Activated CD4-positive, alpha-beta T cell treated with anti-CD3 and anti-CD28 coated beads, Interleukin-2, amount 10 ng/mL, durations not matched to agents 24 days and 14 days (primary cell): ENCODE data around the gene NSMCE1. TPM values are rescaled to one million over a fixed set of nuclear protein-coding genes. Genes with fewer than 3 reads are reported as not detected.
A peak's percentile ranks its signal among the peaks of the same experiment; 100 is the strongest.

Experiments used
- DNase-seq: peaks from one replicate; pipeline ENCODE4 v3.0.0; 2022
- H3K27ac Mint-ChIP-seq: one replicate; pipeline ENCODE4 v1.8.0; 2022; ENCODE audit warnings: mild to moderate bottlenecking, mixed read lengths
- H3K27me3 Mint-ChIP-seq: one replicate; pipeline ENCODE4 v1.8.0; 2022; ENCODE audit warnings: mixed read lengths
- H3K36me3 Mint-ChIP-seq: one replicate; pipeline ENCODE4 v1.8.0; 2022; ENCODE audit warnings: low read depth, mild to moderate bottlenecking, mixed read lengths
- H3K4me1 Mint-ChIP-seq: one replicate; pipeline ENCODE4 v1.8.0; 2021; ENCODE audit warnings: mixed read lengths
- H3K4me3 Mint-ChIP-seq: one replicate; pipeline ENCODE4 v1.8.0; 2022; ENCODE audit warnings: mild to moderate bottlenecking, moderate library complexity, mixed read lengths
- H3K9me3 Mint-ChIP-seq: one replicate; pipeline ENCODE4 v1.8.0; 2021; ENCODE audit warnings: mixed read lengths
- intact Hi-C: fragments of 100-400 bp; cut with micrococcal nuclease; formaldehyde crosslinking; loops from one replicate; pipeline ENCODE4 v1.15.1; 2023
- total RNA-seq: library from RNA; stranded (reverse); gene quantifications from 2 replicates; pipeline ENCODE4 v1.2.3, GENCODE V29; 2022

Gene NSMCE1
- total RNA-seq, 1 donor from 2014 or later = 149 TPM

DNA sequence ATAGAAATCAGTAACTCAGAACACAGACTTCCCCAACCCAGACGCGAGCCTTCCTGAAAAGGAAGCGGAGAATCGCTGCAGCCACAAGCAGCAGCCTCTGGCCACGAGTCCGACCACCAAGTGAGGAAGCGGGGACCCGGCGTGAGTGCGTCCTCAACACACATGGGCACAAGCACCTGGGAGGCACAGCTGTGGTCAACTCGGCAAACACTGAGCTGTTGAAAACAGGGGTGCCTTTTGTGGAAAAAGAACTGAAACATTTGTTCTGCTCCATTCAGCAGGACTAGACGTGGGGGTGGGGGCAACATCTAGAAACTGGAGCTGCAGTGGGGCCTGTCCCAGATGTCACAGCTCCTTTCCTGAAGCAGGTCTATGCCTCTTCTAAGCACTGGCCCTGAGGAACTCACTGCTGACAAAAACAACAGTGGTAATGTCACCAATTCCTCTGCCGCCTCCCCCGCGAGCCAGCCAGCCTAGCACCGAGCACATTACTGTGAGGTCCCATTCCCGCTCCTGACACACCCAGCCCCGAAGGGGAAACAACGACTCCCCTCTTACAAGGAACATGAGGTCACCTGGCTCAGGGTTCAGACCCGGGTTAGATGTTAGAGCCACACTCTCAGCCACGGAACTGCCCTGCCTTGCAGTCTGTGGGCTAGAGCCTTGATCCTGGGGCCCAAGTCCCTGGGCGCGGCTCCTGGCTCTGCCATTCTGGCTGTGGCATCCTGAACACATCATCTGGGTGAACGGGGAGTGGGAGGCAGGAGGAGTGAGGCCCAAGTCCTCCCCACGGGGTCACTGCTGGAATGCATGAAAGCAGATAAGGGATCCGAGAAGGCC is 36.3 kb downstream of the NSMCE1 start:
- peaks cover 48% of the 10 kb centered on the region for H3K36me3 Mint-ChIP-seq
- peaks cover 70% of the 10 kb centered on the region for H3K4me1 Mint-ChIP-seq
- H3K27ac Mint-ChIP-seq = peak overlapping the region; percentile 100
- H3K9me3 Mint-ChIP-seq = no peaks in the 10 kb centered on the region
- DNase-seq = peak; percentile 78
- H3K4me3 Mint-ChIP-seq = peak overlapping the region; percentile 77
- intact Hi-C loops = loop anchor here (10.0 kb wide), 1 partner anchor 637 kb away; no protein-coding TSS in a partner anchor
- no peaks in the 10 kb centered on the region for H3K27me3 Mint-ChIP-seq

- no peak for DNase-seq
- no peaks in the 10 kb centered on the region for H3K9me3 Mint-ChIP-seq
- H3K4me1 Mint-ChIP-seq = peaks cover 65% of the 10 kb centered on the region
- no peaks in the 10 kb centered on the region for H3K27me3 Mint-ChIP-seq
- peak overlapping the region; percentile 77 for H3K4me3 Mint-ChIP-seq
- peak overlapping the region; percentile 100 for H3K27ac Mint-ChIP-seq
- H3K36me3 Mint-ChIP-seq = peaks cover 52% of the 10 kb centered on the region
- intact Hi-C loops = loop anchor here (10.0 kb wide), 1 partner anchor 637 kb away; no protein-coding TSS in a partner anchor
Observed at GRCh38 chr16:27231692-27232060, 36.9 kb downstream of the NSMCE1 start.

DNA sequence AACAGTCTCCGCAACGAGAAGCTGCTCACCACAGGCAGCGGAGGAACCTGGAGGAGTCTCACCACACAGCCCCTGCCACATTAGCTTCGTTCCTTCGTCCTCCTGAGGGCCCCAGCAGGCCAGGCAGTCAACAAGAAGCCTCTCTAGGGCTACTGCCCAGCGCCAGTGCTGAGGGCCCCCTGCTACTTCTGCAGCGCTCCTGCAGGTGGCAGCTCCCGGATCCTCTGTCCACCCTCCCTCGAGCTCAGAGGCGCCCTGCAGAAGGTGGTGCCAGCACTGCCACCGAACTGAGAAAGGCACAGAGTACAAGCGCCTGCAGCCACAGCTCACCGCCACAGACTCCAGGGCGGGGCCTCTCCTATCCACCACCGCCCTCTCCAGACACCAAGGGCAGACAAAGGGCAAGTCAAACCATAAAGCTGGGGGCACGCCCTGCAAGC is 38.0 kb downstream of the NSMCE1 start:
- Mint-ChIP-seq H3K4me3 (peak overlapping the region; percentile 77), H3K9me3 (no peaks in the 10 kb centered on the region), H3K27me3 (no peaks in the 10 kb centered on the region), H3K27ac (peak overlapping the region; percentile 100), H3K4me1 (peaks cover 62% of the 10 kb centered on the region), H3K36me3 (peaks cover 59% of the 10 kb centered on the region)
- peak; percentile 90 for DNase-seq
- intact Hi-C loops = loop anchor here (10.0 kb wide), 1 partner anchor 636 kb away; no protein-coding TSS in a partner anchor

GRCh38 chr16:27229891-27230470 is 38.6 kb downstream of the NSMCE1 start:
- Mint-ChIP-seq H3K9me3 (no peaks in the 10 kb centered on the region), H3K4me1 (peaks cover 57% of the 10 kb centered on the region), H3K36me3 (peaks cover 62% of the 10 kb centered on the region), H3K27me3 (no peaks in the 10 kb centered on the region), H3K27ac (peak overlapping the region; percentile 100), H3K4me3 (peak overlapping the region; percentile 77)
- no peak for DNase-seq
- intact Hi-C loops = loop anchor here (10.0 kb wide), 1 partner anchor 635 kb away; no protein-coding TSS in a partner anchor

GRCh38 chr16:27228621-27229501 is 39.7 kb downstream of the NSMCE1 start:
- no peak overlapping the region for H3K4me3 Mint-ChIP-seq
- peaks cover 64% of the 10 kb centered on the region for H3K36me3 Mint-ChIP-seq
- intact Hi-C loops = no loop called here
- DNase-seq = no peak
- peak overlapping the region; percentile 39 for H3K27ac Mint-ChIP-seq
- H3K27me3 Mint-ChIP-seq = no peaks in the 10 kb centered on the region
- peaks cover 47% of the 10 kb centered on the region for H3K4me1 Mint-ChIP-seq
- H3K9me3 Mint-ChIP-seq = no peaks in the 10 kb centered on the region

GRCh38 chr16:27228045-27228444 is 40.5 kb downstream of the NSMCE1 start:
- intact Hi-C loops = no loop called here
- Mint-ChIP-seq H3K4me1 (peaks cover 41% of the 10 kb centered on the region), H3K4me3 (no peak overlapping the region), H3K9me3 (no peaks in the 10 kb centered on the region), H3K36me3 (peaks cover 59% of the 10 kb centered on the region), H3K27ac (no peak overlapping the region), H3K27me3 (no peaks in the 10 kb centered on the region)
- DNase-seq = no peak

DNA sequence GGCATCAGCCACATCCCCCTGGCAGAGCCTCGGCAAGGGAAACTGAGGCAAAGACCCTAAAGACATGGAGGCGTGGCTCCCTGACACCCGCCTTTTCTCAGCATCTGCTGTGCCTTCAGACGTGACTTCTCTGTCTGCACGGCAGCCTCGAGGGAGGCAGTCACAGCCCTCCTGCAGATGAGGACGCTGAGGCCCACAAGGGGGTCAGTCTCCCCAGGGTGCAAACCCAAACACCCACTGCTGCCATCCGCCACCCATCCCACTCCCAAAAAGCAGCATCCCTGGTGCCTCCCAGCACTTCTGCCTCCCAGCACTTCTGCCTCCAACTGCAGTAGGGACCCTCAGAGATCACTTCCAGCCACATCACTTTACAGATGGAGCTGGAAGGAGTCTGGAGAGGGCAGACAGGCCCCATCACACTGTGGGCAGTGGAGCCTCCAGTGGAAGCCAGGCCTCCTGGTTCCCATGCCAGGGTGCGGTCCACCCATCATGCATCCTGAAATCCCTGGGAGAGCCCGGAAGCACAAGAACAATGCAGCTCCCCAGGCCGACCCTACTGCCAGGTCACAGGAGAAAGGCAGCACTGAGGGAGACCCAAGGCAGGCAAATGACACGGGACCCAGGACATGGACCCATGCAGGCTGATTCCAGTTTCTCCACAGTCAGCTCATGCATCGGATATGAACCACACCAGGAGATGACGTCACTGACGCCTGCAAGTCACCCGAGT is 41.4 kb downstream of the NSMCE1 start:
- Mint-ChIP-seq H3K4me1 (peaks cover 32% of the 10 kb centered on the region), H3K36me3 (peaks cover 56% of the 10 kb centered on the region), H3K4me3 (no peak overlapping the region), H3K27ac (peak overlapping the region; percentile 11), H3K27me3 (no peaks in the 10 kb centered on the region), H3K9me3 (no peaks in the 10 kb centered on the region)
- intact Hi-C loops = no loop called here
- DNase-seq = no peak

GRCh38 chr16:27226476-27226875 is 42.1 kb downstream of the NSMCE1 start:
- peaks cover 51% of the 10 kb centered on the region for H3K36me3 Mint-ChIP-seq
- intact Hi-C loops = no loop called here
- H3K27ac Mint-ChIP-seq = peak overlapping the region; percentile 11
- H3K4me1 Mint-ChIP-seq = peaks cover 25% of the 10 kb centered on the region
- H3K27me3 Mint-ChIP-seq = no peaks in the 10 kb centered on the region
- H3K4me3 Mint-ChIP-seq = no peak overlapping the region
- H3K9me3 Mint-ChIP-seq = no peaks in the 10 kb centered on the region
- no peak for DNase-seq

DNA sequence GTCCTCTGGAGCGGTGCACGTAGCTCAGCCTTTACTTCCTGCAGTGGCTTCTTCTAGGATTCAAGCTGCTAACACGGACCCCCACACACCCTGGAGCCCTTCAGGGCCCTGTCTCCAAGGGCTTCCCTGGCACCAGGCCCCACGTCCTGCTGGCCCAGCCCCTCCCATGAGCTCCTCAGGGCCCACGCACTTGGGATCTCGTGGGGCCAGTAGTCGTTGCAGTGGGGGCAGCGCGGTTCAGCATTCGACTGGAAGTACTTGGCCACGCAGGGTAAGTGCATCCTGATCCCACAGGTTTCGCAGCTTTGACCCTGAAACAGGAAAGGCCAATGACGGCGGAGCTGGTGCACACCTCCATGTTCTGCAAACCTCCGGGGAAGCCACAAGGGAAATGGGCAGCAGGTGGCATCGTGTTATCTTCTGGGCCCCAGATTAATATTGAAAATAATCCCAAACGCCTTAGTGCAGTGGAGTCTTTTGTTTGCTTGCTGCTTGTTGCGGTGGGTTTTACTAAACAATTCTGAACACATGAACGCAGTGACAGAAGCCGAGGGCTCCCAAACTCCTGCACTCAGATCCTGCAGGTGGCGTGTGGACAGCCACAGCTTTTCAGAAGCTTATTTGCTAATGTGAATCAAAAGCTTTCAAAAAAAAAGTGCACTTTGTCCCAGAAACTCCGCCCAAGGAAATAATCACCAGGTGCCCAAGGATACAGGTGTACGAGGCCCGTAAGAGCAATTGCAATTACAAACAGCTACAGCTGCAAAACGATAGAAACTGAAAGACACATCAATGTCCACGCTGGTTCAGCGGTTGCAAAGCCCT is 42.8 kb downstream of the NSMCE1 start:
- Mint-ChIP-seq H3K4me1 (peaks cover 18% of the 10 kb centered on the region), H3K4me3 (no peak overlapping the region), H3K36me3 (peaks cover 46% of the 10 kb centered on the region), H3K27ac (peak overlapping the region; percentile 53), H3K27me3 (no peaks in the 10 kb centered on the region), H3K9me3 (no peaks in the 10 kb centered on the region)
- intact Hi-C loops = no loop called here
- DNase-seq = no peak

- intact Hi-C loops = no loop called here
Observed at GRCh38 chr16:27224741-27225300, 43.8 kb downstream of the NSMCE1 start.

GRCh38 chr16:27224271-27224737 is 44.3 kb downstream of the NSMCE1 start:
- intact Hi-C loops = no loop called here
- Mint-ChIP-seq H3K27ac (no peak overlapping the region), H3K36me3 (peaks cover 42% of the 10 kb centered on the region), H3K9me3 (no peaks in the 10 kb centered on the region), H3K4me1 (peaks cover 8% of the 10 kb centered on the region), H3K4me3 (no peak overlapping the region), H3K27me3 (no peaks in the 10 kb centered on the region)
- DNase-seq = no peak

More at GRCh38 chr16:27224741-27225300, 43.8 kb downstream of the NSMCE1 start:
- Mint-ChIP-seq H3K9me3 (no peaks in the 10 kb centered on the region), H3K36me3 (peaks cover 44% of the 10 kb centered on the region), H3K4me3 (no peak overlapping the region), H3K27me3 (no peaks in the 10 kb centered on the region), H3K27ac (peak overlapping the region; percentile 53), H3K4me1 (peaks cover 12% of the 10 kb centered on the region)
- DNase-seq = no peak

DNA sequence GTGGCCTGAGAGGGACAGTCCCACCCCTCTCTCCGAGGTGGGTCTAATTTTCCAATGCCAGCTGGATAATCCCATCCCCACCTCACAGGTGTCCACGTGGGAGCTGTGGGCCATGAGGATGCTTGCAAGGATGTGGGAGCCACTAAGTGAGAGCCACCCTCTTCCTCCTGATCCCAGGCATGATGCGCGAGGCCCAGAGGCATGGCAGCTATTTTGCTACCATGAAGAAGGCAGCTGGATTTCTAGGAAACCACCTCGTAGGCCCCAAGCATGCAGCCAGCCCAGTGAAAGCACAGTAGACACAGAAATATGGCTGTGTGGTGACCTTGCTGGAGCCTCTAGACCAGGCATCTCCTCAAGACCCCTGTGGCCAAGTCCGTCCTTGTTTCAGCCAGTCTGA is 44.9 kb downstream of the NSMCE1 start:
- Mint-ChIP-seq H3K4me3 (no peak overlapping the region), H3K4me1 (peaks cover 3% of the 10 kb centered on the region), H3K9me3 (no peaks in the 10 kb centered on the region), H3K36me3 (peaks cover 39% of the 10 kb centered on the region), H3K27me3 (no peaks in the 10 kb centered on the region), H3K27ac (no peak overlapping the region)
- DNase-seq = no peak
- intact Hi-C loops = no loop called here
